DOHH2 (cell line): Measurements from ENCODE around the gene MTHFD2L.

Source experiments
- H3F3A ChIP-seq: fragments of 200-600 bp; sonication (generic), shearing (Covaris generic); 2 replicates; pipeline ENCODE4 v1.6.0; 2016; ENCODE audit warnings: antibody characterized with exemption, mild to moderate bottlenecking; ENCODE audit not compliant: control insufficient read depth, insufficient read depth
- H3K27ac ChIP-seq: fragments of 200-600 bp; sonication (generic); 2 replicates; pipeline ENCODE4 v1.5.1; 2014; ENCODE audit warnings: low read depth, mild to moderate bottlenecking, low read length, moderate library complexity
- H3K27me3 ChIP-seq: fragments of 200-600 bp; sonication (generic); 2 replicates; pipeline ENCODE4 v1.6.1; 2014; ENCODE audit warnings: mild to moderate bottlenecking, low read length, mixed read lengths; ENCODE audit not compliant: control insufficient read depth
- H3K36me3 ChIP-seq: fragments of 200-600 bp; sonication (generic); 2 replicates; pipeline ENCODE4 v1.6.1; 2014; ENCODE audit warnings: mild to moderate bottlenecking, low read length, moderate library complexity, mixed read lengths; ENCODE audit not compliant: control insufficient read depth
- H3K4me1 ChIP-seq: fragments of 200-600 bp; sonication (generic); 2 replicates; pipeline ENCODE4 v1.6.1; 2014; ENCODE audit warnings: mild to moderate bottlenecking, low read length, mixed read lengths; ENCODE audit not compliant: control insufficient read depth
- H3K4me2 ChIP-seq: fragments of 200-600 bp; sonication (generic); 2 replicates; pipeline ENCODE4 v1.6.0; 2014; ENCODE audit warnings: mild to moderate bottlenecking, low read length, moderate library complexity
- H3K4me3 ChIP-seq: fragments of 200-600 bp; sonication (generic); 2 replicates; pipeline ENCODE4 v1.5.1; 2014; ENCODE audit warnings: mild to moderate bottlenecking, low read length, mixed read lengths
- H3K79me2 ChIP-seq: fragments of 200-600 bp; sonication (generic); 2 replicates; pipeline ENCODE4 v1.6.1; 2014; ENCODE audit warnings: mild to moderate bottlenecking, low read length, mixed read lengths; ENCODE audit not compliant: control insufficient read depth
- H3K9me2 ChIP-seq: fragments of 200-600 bp; sonication (generic); replicated peaks from 2 replicates; pipeline ENCODE4 v1.6.1; 2014; ENCODE audit warnings: mild to moderate bottlenecking, low read length, mixed read lengths; ENCODE audit not compliant: control insufficient read depth
- H3K9me3 ChIP-seq: fragments of 200-600 bp; sonication (generic); 2 replicates; pipeline ENCODE4 v1.6.1; 2014; ENCODE audit warnings: antibody characterized with exemption, low read length, mixed read lengths; ENCODE audit not compliant: control insufficient read depth, insufficient read depth
- H4K20me1 ChIP-seq: fragments of 200-600 bp; sonication (generic); 2 replicates; pipeline ENCODE4 v1.6.0; 2014; ENCODE audit warnings: low read depth, mild to moderate bottlenecking, antibody characterized with exemption, low read length, moderate library complexity; ENCODE audit not compliant: control insufficient read depth, insufficient read depth
- EZH2phosphoT487 ChIP-seq: fragments of 200-600 bp; sonication (generic); IDR thresholded peaks from 2 replicates; pipeline ENCODE4 v1.6.1; 2017; ENCODE audit warnings: borderline replicate concordance, mild to moderate bottlenecking, antibody characterized with exemption, low read length, moderate library complexity, mixed read lengths
- TF ChIP-seq, protein P1 (sequence below): fragments of 200-600 bp; sonication (generic); IDR thresholded peaks from one replicate; pipeline ENCODE4 v1.5.1; 2014; ENCODE audit warnings: antibody characterized with exemption, mild to moderate bottlenecking, low read depth, low read length; ENCODE audit not compliant: poor library complexity, severe bottlenecking

The MTHFD2L gene

DNA sequence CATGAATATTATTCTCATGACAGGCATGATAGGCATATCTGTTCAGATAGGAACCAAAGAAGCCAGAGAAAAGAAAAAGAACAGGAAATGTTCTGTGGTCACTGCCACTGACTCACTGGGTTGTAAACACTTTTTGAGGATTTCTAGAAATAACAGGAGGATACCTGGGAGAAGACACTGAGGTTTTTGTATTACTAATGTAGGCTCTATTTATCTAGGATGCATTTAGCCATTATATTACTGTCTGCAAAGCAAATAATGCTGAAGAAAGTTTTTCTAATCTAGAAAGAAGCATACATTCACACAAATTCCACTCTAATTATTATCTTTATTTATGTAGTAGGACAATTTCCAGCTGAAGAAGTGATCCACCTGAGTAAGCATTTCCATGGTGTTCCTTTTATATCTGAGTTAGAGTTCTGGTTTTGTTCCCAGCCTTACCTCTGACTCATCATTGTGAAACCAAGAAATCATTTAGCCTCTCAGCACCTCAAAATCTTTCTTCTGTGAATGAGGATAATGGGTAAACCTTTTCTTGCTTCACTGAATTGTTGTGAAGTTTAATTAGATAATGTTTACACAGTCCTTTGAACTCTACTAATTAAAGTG lies 110.2 kb downstream of the MTHFD2L start:
- Histone ChIP-seq H3K4me3 (no peak overlapping the region), H3F3A (no peaks in the 10 kb centered on the region)

DNA sequence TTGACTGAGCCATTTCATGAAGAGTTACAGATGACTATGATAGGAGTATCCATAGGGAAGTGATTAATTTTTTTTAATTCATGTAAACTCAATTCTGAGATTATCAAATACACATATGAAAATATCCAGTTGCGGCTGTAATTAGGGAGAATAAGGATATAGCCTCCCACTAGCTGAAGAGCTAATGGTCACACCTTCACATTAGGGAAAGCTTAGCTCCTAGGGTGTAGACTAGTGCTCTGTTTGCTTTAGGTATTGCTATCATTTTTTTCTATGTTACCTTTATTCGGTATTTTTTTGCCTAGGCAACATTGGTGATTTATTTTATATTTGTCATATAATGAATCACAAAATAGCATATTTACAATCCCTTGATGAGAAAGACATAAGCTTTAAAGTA lies 110.7 kb downstream of the MTHFD2L start:
- H3K79me2 ChIP-seq, result no peaks in the 10 kb centered on the region
- TF ChIP-seq EZH2phosphoT487, result no peak
- TF ChIP-seq, protein P1, sequence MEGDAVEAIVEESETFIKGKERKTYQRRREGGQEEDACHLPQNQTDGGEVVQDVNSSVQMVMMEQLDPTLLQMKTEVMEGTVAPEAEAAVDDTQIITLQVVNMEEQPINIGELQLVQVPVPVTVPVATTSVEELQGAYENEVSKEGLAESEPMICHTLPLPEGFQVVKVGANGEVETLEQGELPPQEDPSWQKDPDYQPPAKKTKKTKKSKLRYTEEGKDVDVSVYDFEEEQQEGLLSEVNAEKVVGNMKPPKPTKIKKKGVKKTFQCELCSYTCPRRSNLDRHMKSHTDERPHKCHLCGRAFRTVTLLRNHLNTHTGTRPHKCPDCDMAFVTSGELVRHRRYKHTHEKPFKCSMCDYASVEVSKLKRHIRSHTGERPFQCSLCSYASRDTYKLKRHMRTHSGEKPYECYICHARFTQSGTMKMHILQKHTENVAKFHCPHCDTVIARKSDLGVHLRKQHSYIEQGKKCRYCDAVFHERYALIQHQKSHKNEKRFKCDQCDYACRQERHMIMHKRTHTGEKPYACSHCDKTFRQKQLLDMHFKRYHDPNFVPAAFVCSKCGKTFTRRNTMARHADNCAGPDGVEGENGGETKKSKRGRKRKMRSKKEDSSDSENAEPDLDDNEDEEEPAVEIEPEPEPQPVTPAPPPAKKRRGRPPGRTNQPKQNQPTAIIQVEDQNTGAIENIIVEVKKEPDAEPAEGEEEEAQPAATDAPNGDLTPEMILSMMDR, result no peak
- H3F3A ChIP-seq, result no peaks in the 10 kb centered on the region
- H3K4me1 ChIP-seq, result no peaks in the 10 kb centered on the region
- H3K36me3 ChIP-seq, result no peaks in the 10 kb centered on the region
- no peak overlapping the region for H3K27ac ChIP-seq
- H3K4me3 ChIP-seq, result no peak overlapping the region
- H3K9me3 ChIP-seq, result no peaks in the 10 kb centered on the region
- H3K9me2 ChIP-seq, result no peaks in the 10 kb centered on the region
- no peak overlapping the region for H3K4me2 ChIP-seq
- H3K27me3 ChIP-seq, result no peaks in the 10 kb centered on the region
- H4K20me1 ChIP-seq, result no peaks in the 10 kb centered on the region

More for the DNA sequence above, 110.2 kb downstream of the MTHFD2L start:
- Histone ChIP-seq H3K9me2 (no peaks in the 10 kb centered on the region), H3K9me3 (no peaks in the 10 kb centered on the region), H3K4me2 (no peak overlapping the region), H3K36me3 (no peaks in the 10 kb centered on the region), H3K4me1 (no peaks in the 10 kb centered on the region), H3K79me2 (no peaks in the 10 kb centered on the region), H4K20me1 (no peaks in the 10 kb centered on the region), H3K27me3 (no peaks in the 10 kb centered on the region), H3K27ac (no peak overlapping the region)
- TF ChIP-seq EZH2phosphoT487, result no peak
- TF ChIP-seq, protein P1, result no peak

DNA sequence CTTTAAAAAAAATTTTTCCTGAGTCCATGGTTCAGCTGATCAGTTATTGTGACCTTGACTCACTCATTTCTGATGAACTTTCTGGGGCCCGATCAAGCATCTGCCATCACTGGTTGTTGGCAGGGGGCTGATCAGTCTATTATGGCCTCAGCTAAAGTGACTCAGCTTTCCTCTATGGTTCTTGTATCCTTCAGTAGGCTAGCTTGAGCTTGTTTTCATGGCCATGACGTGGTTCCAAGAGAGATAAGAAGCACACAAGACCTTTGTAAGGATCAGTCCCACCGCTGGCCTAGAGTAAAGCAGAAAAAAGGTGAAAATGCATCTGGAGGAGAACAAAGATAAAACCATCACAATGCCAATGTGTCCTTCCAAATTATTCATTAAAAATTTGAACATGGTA lies 120.6 kb downstream of the MTHFD2L start:
- TF ChIP-seq, protein P1, result no peak
- no peak for TF ChIP-seq EZH2phosphoT487
- no peaks in the 10 kb centered on the region for H3K36me3 ChIP-seq
- H3K4me2 ChIP-seq, result no peak overlapping the region
- no peaks in the 10 kb centered on the region for H3K4me1 ChIP-seq
- no peaks in the 10 kb centered on the region for H3K79me2 ChIP-seq
- no peaks in the 10 kb centered on the region for H3K27me3 ChIP-seq
- no peaks in the 10 kb centered on the region for H3K9me3 ChIP-seq
- no peaks in the 10 kb centered on the region for H3K9me2 ChIP-seq
- no peaks in the 10 kb centered on the region for H4K20me1 ChIP-seq
- H3K4me3 ChIP-seq, result no peak overlapping the region
- H3K27ac ChIP-seq, result no peak overlapping the region
- no peaks in the 10 kb centered on the region for H3F3A ChIP-seq
